ENCODE data around the gene NXF1. TPM values are rescaled to one million over a fixed set of nuclear protein-coding genes. Genes with fewer than 3 reads are reported as not detected.
"Not testable (repeated sequence)": the region's sequence is repeated elsewhere in the genome, so short reads cannot be mapped to it uniquely, and the experiment has no call there.

NXF1 gene
- polyA plus RNA-seq, 1 donor (not counting 4 experiments of a cell fraction or from before 2014, with no cell fraction given) = 25.3 TPM

GRCh38 chr11:62842171-62842741 lies 37.0 kb upstream of the NXF1 start:
- H3K27me3 ChIP-seq (ENCODE audit: control insufficient read depth, extremely low read depth, insufficient read depth, low read length) = no peaks in the 10 kb centered on the region
- peak overlapping the region; percentile 93 for H2AFZ ChIP-seq (ENCODE audit: control insufficient read depth, low read length)
- TF ChIP-seq EZH2 (IDR thresholded peaks at IDR 0.05; ENCODE audit: low read length) = no peak
- TF ChIP-seq, protein P1, sequence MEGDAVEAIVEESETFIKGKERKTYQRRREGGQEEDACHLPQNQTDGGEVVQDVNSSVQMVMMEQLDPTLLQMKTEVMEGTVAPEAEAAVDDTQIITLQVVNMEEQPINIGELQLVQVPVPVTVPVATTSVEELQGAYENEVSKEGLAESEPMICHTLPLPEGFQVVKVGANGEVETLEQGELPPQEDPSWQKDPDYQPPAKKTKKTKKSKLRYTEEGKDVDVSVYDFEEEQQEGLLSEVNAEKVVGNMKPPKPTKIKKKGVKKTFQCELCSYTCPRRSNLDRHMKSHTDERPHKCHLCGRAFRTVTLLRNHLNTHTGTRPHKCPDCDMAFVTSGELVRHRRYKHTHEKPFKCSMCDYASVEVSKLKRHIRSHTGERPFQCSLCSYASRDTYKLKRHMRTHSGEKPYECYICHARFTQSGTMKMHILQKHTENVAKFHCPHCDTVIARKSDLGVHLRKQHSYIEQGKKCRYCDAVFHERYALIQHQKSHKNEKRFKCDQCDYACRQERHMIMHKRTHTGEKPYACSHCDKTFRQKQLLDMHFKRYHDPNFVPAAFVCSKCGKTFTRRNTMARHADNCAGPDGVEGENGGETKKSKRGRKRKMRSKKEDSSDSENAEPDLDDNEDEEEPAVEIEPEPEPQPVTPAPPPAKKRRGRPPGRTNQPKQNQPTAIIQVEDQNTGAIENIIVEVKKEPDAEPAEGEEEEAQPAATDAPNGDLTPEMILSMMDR (optimal IDR thresholded peaks at IDR 0.05 in 1 of 3, IDR thresholded peaks at IDR 0.05 in 1 of 3, conservative IDR thresholded peaks at IDR 0.05 in 1 of 3; ENCODE audit: extremely low read depth in 1 of 3, insufficient read depth in 2 of 3, low read length in 3 of 3) = no peak
- H4K20me1 ChIP-seq (ENCODE audit: control insufficient read depth, extremely low read depth, insufficient read depth, low read length) = no peaks in the 10 kb centered on the region
- peaks cover 21% of the 10 kb centered on the region for H3K79me2 ChIP-seq (ENCODE audit: control insufficient read depth, insufficient read depth, low read length)
- peak overlapping the region; percentile 87 for H3K9ac ChIP-seq (ENCODE audit: control insufficient read depth, extremely low read depth, insufficient read depth, low read length)
- H3K4me3 ChIP-seq (ENCODE audit: control insufficient read depth in 2 of 3, extremely low read depth in 1 of 3, insufficient read depth in 2 of 3, low read depth in 1 of 3, low read length in 3 of 3) = peak overlapping the region; percentile 3 to 62 (median 62)
- no peak for FAIRE-seq
- H3K9me3 ChIP-seq (ENCODE audit: control insufficient read depth, low read depth, low read length) = no peaks in the 10 kb centered on the region
- H3K27ac ChIP-seq (ENCODE audit: control insufficient read depth, insufficient read depth, low read length) = peak overlapping the region; percentile 99
- H3K4me2 ChIP-seq (ENCODE audit: control insufficient read depth, extremely low read depth, insufficient read depth, low read depth, low read length) = peak overlapping the region; percentile 91
- H3K4me1 ChIP-seq (ENCODE audit: control insufficient read depth, extremely low read depth, insufficient read depth, low read length) = peaks cover 14% of the 10 kb centered on the region
- peaks cover 0 to 3% of the 10 kb centered on the region in 2 experiments for H3K36me3 ChIP-seq (ENCODE audit: control insufficient read depth in 2 of 2, extremely low read depth in 1 of 2, insufficient read depth in 2 of 2, low read length in 2 of 2)
- dilution Hi-C loops (cut with MboI; ENCODE audit: extremely low pct_ligation_motif_present, low sequenced_read_pairs) = no loop called here
- no peak for DNase-seq (ENCODE audit: low read depth, low spot score)
- no peaks in the 10 kb centered on the region for H3K9me1 ChIP-seq (ENCODE audit: control insufficient read depth, extremely low read depth, insufficient read depth, low read length)

DNA sequence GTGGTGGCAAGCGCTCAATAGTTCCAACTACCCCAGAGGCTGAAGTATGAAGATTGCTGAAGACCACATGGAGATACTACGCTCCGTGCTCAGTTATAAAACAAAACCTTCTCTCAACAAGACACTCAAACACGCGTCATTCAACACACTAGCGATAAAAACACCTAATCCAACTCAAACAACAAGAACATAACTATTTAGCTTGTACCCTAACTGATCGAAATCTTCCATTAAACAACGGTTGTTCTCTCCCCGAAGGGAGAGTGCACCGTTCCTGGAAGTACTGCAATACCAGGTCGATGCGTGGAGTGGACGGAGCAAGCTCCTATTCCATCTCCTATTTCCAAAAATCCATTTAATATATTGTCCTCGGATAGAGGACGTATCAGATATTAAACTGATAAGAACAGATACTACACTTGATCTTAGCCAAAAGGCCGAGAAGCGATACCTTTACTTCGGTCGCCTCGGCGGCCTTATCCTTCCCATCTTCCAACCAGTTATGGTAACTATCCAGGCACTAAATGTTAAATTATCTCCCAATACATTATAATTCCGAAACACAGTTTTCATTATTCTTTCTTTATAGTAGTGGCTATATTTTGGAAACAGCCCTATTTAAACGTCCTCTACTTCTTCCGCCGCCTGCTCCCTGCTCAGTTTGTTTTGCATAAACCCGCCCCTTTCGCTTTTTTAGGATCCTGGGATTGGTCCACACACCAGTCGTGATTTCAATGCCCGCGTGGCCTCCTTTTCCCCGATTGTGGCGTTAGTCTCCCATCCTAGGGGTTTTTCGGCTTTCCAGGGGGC lies 36.3 kb upstream of the NXF1 start:
- H3K4me2 ChIP-seq (ENCODE audit: control insufficient read depth, extremely low read depth, insufficient read depth, low read depth, low read length) = peak overlapping the region; percentile 91
- no peak for TF ChIP-seq EZH2 (IDR thresholded peaks at IDR 0.05; ENCODE audit: low read length)
- TF ChIP-seq, protein P1 (optimal IDR thresholded peaks at IDR 0.05 in 1 of 3, IDR thresholded peaks at IDR 0.05 in 1 of 3, conservative IDR thresholded peaks at IDR 0.05 in 1 of 3; ENCODE audit: extremely low read depth in 1 of 3, insufficient read depth in 2 of 3, low read length in 3 of 3) = no peak
- H3K9me1 ChIP-seq (ENCODE audit: control insufficient read depth, extremely low read depth, insufficient read depth, low read length) = no peaks in the 10 kb centered on the region
- peak overlapping the region; percentile 93 for H2AFZ ChIP-seq (ENCODE audit: control insufficient read depth, low read length)
- dilution Hi-C loops (cut with MboI; ENCODE audit: extremely low pct_ligation_motif_present, low sequenced_read_pairs) = no loop called here
- H3K27me3 ChIP-seq (ENCODE audit: control insufficient read depth, extremely low read depth, insufficient read depth, low read length) = no peaks in the 10 kb centered on the region
- H3K9me3 ChIP-seq (ENCODE audit: control insufficient read depth, low read depth, low read length) = no peaks in the 10 kb centered on the region
- peak overlapping the region; percentile 99 for H3K27ac ChIP-seq (ENCODE audit: control insufficient read depth, insufficient read depth, low read length)
- peaks cover 14% of the 10 kb centered on the region for H3K4me1 ChIP-seq (ENCODE audit: control insufficient read depth, extremely low read depth, insufficient read depth, low read length)
- H3K9ac ChIP-seq (ENCODE audit: control insufficient read depth, extremely low read depth, insufficient read depth, low read length) = peak overlapping the region; percentile 94
- DNase-seq (ENCODE audit: low read depth, low spot score) (peak; percentile 100), FAIRE-seq (peak; percentile 99)
- H4K20me1 ChIP-seq (ENCODE audit: control insufficient read depth, extremely low read depth, insufficient read depth, low read length) = no peaks in the 10 kb centered on the region
- peak overlapping the region; percentile 3 to 95 (median 62) for H3K4me3 ChIP-seq (ENCODE audit: control insufficient read depth in 2 of 3, extremely low read depth in 1 of 3, insufficient read depth in 2 of 3, low read depth in 1 of 3, low read length in 3 of 3)
- H3K79me2 ChIP-seq (ENCODE audit: control insufficient read depth, insufficient read depth, low read length) = peaks cover 25% of the 10 kb centered on the region
- peaks cover 0 to 3% of the 10 kb centered on the region in 2 experiments for H3K36me3 ChIP-seq (ENCODE audit: control insufficient read depth in 2 of 2, extremely low read depth in 1 of 2, insufficient read depth in 2 of 2, low read length in 2 of 2)

GRCh38 chr11:62840721-62841360 lies 35.6 kb upstream of the NXF1 start:
- H3K36me3 ChIP-seq (ENCODE audit: control insufficient read depth in 2 of 2, extremely low read depth in 1 of 2, insufficient read depth in 2 of 2, low read length in 2 of 2); H3K9me3 ChIP-seq (ENCODE audit: control insufficient read depth, low read depth, low read length); dilution Hi-C loops (cut with MboI; ENCODE audit: extremely low pct_ligation_motif_present, low sequenced_read_pairs); H3K27me3 ChIP-seq (ENCODE audit: control insufficient read depth, extremely low read depth, insufficient read depth, low read length); DNase-seq (ENCODE audit: low read depth, low spot score); FAIRE-seq; H4K20me1 ChIP-seq (ENCODE audit: control insufficient read depth, extremely low read depth, insufficient read depth, low read length); H2AFZ ChIP-seq (ENCODE audit: control insufficient read depth, low read length); H3K9me1 ChIP-seq (ENCODE audit: control insufficient read depth, extremely low read depth, insufficient read depth, low read length): not testable (repeated sequence)
- Histone ChIP-seq H3K27ac (ENCODE audit: control insufficient read depth, insufficient read depth, low read length) (peak overlapping the region; percentile 98), H3K9ac (ENCODE audit: control insufficient read depth, extremely low read depth, insufficient read depth, low read length) (peak overlapping the region; percentile 94), H3K4me1 (ENCODE audit: control insufficient read depth, extremely low read depth, insufficient read depth, low read length) (peaks cover 14% of the 10 kb centered on the region), H3K4me3 (ENCODE audit: control insufficient read depth in 2 of 3, extremely low read depth in 1 of 3, insufficient read depth in 2 of 3, low read depth in 1 of 3, low read length in 3 of 3) (peak overlapping the region; percentile 80 to 95 (median 81)), H3K79me2 (ENCODE audit: control insufficient read depth, insufficient read depth, low read length) (peaks cover 29% of the 10 kb centered on the region), H3K4me2 (ENCODE audit: control insufficient read depth, extremely low read depth, insufficient read depth, low read depth, low read length) (peak overlapping the region; percentile 85)
